HG03175 (cell line): ENCODE measurements around the gene TBC1D12.
"Not testable (repeated sequence)": the region's sequence is repeated elsewhere in the genome, so short reads cannot be mapped to it uniquely, and the experiment has no call there.

ENCODE experiments used
- ATAC-seq: cut with Tn5 transposase; IDR thresholded peaks from one replicate; pipeline ENCODE4 v1.9.1; 2021; ENCODE audit warnings: mild to moderate bottlenecking, moderate library complexity; ENCODE audit not compliant: unreplicated experiment

Gene TBC1D12

DNA sequence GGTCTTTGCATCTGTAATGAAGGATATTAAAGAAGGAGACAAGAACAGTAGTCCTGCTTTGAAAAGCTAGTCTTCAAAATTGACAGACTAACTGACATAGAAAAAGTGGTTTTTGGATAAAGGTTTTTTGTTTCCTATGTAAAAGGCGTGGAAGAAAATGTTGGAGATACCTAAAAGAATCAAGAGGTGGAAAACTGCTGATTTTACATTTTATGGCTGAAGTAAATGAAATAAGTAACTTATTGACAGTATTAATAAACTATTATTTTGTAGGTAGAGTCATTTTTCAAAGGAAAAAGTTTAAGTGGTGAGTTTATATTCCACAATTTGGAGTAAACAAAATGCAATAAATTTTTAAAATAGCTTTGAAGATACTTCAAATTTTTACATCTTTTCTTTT is 130.7 kb downstream of the TBC1D12 start:
- ATAC-seq, result no peak

- not testable (repeated sequence) for ATAC-seq
Measured at GRCh38 chr10:94542282-94542681, 139.9 kb downstream of the TBC1D12 start.

GRCh38 chr10:94545391-94546048 is 143.2 kb downstream of the TBC1D12 start, which contains the start of gene HELLS:
Gene HELLS (plus strand): TSS chr10:94545788. CDS start chr10:94545922, 134 bp downstream.
- peak; percentile 76 for ATAC-seq

GRCh38 chr10:94546049-94546900 is 143.9 kb downstream of the TBC1D12 start:
- no peak for ATAC-seq

DNA sequence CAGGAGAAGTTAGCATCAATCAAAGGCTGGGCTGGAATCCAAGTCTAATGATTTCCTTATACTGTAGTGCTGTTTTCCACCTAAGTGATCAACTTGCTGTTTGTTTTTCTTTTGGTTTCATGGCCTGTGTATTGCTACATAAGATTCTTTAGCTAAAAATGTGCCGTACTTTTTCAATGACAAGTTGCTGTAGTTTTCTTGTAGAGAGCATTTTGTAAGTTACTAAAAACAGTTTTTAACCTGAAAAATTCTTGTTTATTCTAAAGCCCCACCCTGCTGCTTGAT is 144.5 kb downstream of the TBC1D12 start:
- ATAC-seq, result no peak

- ATAC-seq, result no peak
Measured at GRCh38 chr10:94549221-94549620, 146.9 kb downstream of the TBC1D12 start.

DNA sequence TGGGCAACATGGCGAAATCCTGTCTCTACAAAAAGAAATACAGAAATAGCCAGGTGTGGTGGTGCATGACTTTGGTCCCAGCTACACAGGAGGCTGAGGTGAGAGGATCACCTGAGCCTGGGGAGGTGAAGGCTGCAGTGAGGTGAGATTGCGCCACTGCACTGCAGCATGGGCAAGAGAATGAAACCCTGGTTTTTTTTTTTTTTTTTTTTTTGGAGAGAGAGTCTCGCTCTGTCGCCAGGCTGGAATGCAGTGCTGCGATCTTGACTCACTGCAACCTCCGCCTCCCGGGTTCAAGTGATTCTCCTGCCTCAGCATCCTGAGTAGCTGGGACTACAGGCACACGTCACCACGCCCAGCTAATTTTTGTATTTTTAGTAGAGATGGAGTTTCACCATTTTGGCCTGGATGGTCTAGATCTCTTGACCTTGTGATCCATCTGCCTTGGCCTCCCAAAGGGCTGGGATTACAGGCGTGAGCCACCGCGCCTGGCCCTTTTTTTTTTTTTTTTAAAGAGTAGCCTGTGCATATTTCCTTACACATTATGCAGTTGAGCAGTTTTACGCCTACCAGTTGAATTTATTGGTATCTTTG is 165.5 kb downstream of the TBC1D12 start:
- ATAC-seq, result not testable (repeated sequence)

GRCh38 chr10:94571081-94571480 is 168.7 kb downstream of the TBC1D12 start:
- no peak for ATAC-seq

DNA sequence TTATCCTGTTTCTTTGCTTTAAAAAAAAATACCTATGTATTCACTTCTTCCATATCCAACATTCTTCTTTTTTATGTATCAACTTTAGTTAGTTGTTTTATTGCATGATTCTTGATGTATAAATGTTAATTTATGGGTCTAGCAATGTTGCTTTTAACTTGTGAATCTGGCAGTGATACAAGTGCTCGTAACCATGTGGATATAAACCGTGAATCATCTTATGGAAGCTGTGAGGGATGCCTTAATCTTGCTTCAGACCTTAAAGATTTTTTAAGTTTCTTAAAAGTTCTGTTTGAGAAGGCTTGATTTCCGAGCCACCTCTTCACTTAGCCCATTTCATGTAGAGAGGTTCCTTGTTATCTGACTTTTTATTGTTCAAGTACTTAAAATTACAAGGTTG is 169.2 kb downstream of the TBC1D12 start:
- ATAC-seq, result no peak

GRCh38 chr10:94578790-94579189 is 176.4 kb downstream of the TBC1D12 start:
- ATAC-seq, result no peak

- no peak for ATAC-seq
Measured at GRCh38 chr10:94583124-94583523, 180.8 kb downstream of the TBC1D12 start.
